Pancreas (tissue), 10 donors: ENCODE measurements around the gene OPCML. TPM values are rescaled to one million over a fixed set of nuclear protein-coding genes. Genes with fewer than 3 reads are reported as not detected.

ENCODE experiments used
- ATAC-seq, 4 donors: fragments of 200-7000 bp; cut with Tn5 transposase; one replicate each; pipeline versions ENCODE4 v1.8.0 to v1.9.1; 2020; ENCODE audit warnings: mild to moderate bottlenecking in 4 of 4, moderate library complexity in 4 of 4
- DNase-seq, 6 donors: peaks; one replicate each; pipeline ENCODE4 v3.0.0-alpha.2; 2020
- FAIRE-seq: peaks from 2 replicates; lab custom pipeline; 2012; peaks lifted over from hg19 to GRCh38; lab: Jason Lieb, UNC
- H3K27ac ChIP-seq, 4 donors: fragments of 200-600 bp; sonication (generic); 1 replicate in 3 of 4; 2 replicates in 1 of 4; pipeline versions ENCODE4 v1.5.0 to v1.8.0; 2020
- H3K27me3 ChIP-seq, 4 donors: fragments of 200-600 bp; one replicate each; pipeline ENCODE4 v1.8.0; 2021
- H3K36me3 ChIP-seq, 3 donors: fragments of 200-600 bp; sonication (generic) in 1 of 3; one replicate each; pipeline versions ENCODE4 v1.5.0 to v1.8.0; 2020 to 2021
- H3K4me1 ChIP-seq, 3 donors: fragments of 200-600 bp; one replicate each; pipeline ENCODE4 v1.8.0; 2021
- H3K4me3 ChIP-seq, 4 donors: fragments of 200-600 bp; sonication (generic) in 2 of 4; one replicate each; pipeline versions ENCODE4 v1.5.0 to v1.8.0; 2020 to 2021
- H3K9me3 ChIP-seq, 4 donors: fragments of 200-600 bp; one replicate each; pipeline ENCODE4 v1.8.0; 2021
- CTCF ChIP-seq, 4 donors: fragments of 200-600 bp; sonication (generic) in 3 of 4; IDR thresholded peaks; one replicate each; pipeline versions ENCODE4 v1.5.0 to v1.8.0; 2021; ENCODE audit warnings: antibody characterized with exemption in 4 of 4
- WGBS, 2 donors: extraction: QIAGEN DNeasy Blood & Tissue Kit; methylation state at CpG; one replicate each; pipeline ENCODE4 v1.1.7; 2013; 5-methylcytosine and 5-hydroxymethylcytosine counted together
- intact Hi-C, 3 donors: fragments of 100-400 bp; cut with DNase I; formaldehyde crosslinking; loops; one replicate each; pipeline versions ENCODE4 v1.11.1 to v1.14.2; 2022
- polyA plus RNA-seq, 2 donors: library from polyadenylated mRNA; stranded (reverse); fragments of 200-250 nt; gene quantifications; one replicate each; pipeline ENCODE4 v1.2.3, GENCODE V29; 2013
- total RNA-seq, 6 donors: library from RNA; stranded (reverse); fragmentation: NEBNext Ultra II Directional in 4 of 6; extraction: Animal tissue kit (Norgen Biotek cat#: 25700) in 4 of 6; gene quantifications; one replicate each; pipeline versions ENCODE4 v1.2.1 to v1.2.4, GENCODE V29; 2021 to 2023
- donor health status: healthy with polysubstance abuse.
- donor health status: DM: no; HTN: no; CAD: no; lungs with moderate emphysema.
- donor health status: DM: no; HTN: no; CAD: no.
- donor health status: control.
- donor health status: control.
- donor health status: Bipolar disorder and iron deficiency.
- donor health status: DM: yes; HTN: yes; CAD: no.
- donor health status: DM: no; HTN: no; CAD: no.
- donor health status: DM: no; HTN: no; CAD: no.
- donor health status: DM: yes; HTN: yes; CAD: no.

OPCML gene
- total and polyA plus RNA-seq, 8 donors = 0.05 to 0.31 (median 0.19) TPM

- 59 to 69% methylated on average over 8 of the region's 8 CpGs for whole genome bisulfite sequencing, 2 donors
- no peak for ATAC-seq
- no peak for TF ChIP-seq CTCF (IDR thresholded peaks at IDR 0.05)
- intact Hi-C loops = loop anchor here in 1 of 3 donors (10.0 kb wide), 1 partner anchor 58 kb away; no protein-coding TSS in a partner anchor
- H3K4me1 ChIP-seq = no peaks in the 10 kb centered on the region
- H3K9me3 ChIP-seq = no peaks in the 10 kb centered on the region
- no peak overlapping the region for H3K4me3 ChIP-seq
- DNase-seq = no peak
- no peak for FAIRE-seq
- H3K36me3 ChIP-seq = no peaks in the 10 kb centered on the region
- H3K27ac ChIP-seq = no peak overlapping the region
- peaks cover 0 to under 1% (median 0%) of the 10 kb centered on the region in 4 donors for H3K27me3 ChIP-seq
Measured at GRCh38 chr11:133202816-133203215, 329.5 kb downstream of the OPCML start.

GRCh38 chr11:133198438-133198837 is 333.9 kb downstream of the OPCML start:
- H3K36me3 ChIP-seq = no peaks in the 10 kb centered on the region
- no peak for TF ChIP-seq CTCF (IDR thresholded peaks at IDR 0.05)
- H3K9me3 ChIP-seq = no peaks in the 10 kb centered on the region
- peaks cover 0 to 15% (median 0%) of the 10 kb centered on the region in 4 donors for H3K27me3 ChIP-seq
- no peaks in the 10 kb centered on the region for H3K4me1 ChIP-seq
- no peak for DNase-seq
- H3K4me3 ChIP-seq = no peak overlapping the region
- no peak for FAIRE-seq
- ATAC-seq = no peak
- intact Hi-C loops = no loop called here
- 59 to 68% methylated on average over 5 of the region's 5 CpGs for WGBS, 2 donors
- no peak overlapping the region for H3K27ac ChIP-seq

- H3K4me1 ChIP-seq = no peaks in the 10 kb centered on the region
- ATAC-seq (no peak), DNase-seq (no peak), FAIRE-seq (no peak)
- no peak overlapping the region for H3K27ac ChIP-seq
- TF ChIP-seq CTCF (IDR thresholded peaks at IDR 0.05) = no peak
- H3K9me3 ChIP-seq = no peaks in the 10 kb centered on the region
- peaks cover 0 to 15% (median 0%) of the 10 kb centered on the region in 4 donors for H3K27me3 ChIP-seq
- no peaks in the 10 kb centered on the region for H3K36me3 ChIP-seq
- intact Hi-C loops = no loop called here
- H3K4me3 ChIP-seq = no peak overlapping the region
- 52 to 78% methylated on average over 4 of the region's 4 CpGs for WGBS, 2 donors
Measured at GRCh38 chr11:133197425-133197824, 334.9 kb downstream of the OPCML start.

- no peak for FAIRE-seq
- H3K9me3 ChIP-seq = no peaks in the 10 kb centered on the region
- no peak overlapping the region for H3K4me3 ChIP-seq
- H3K36me3 ChIP-seq = no peaks in the 10 kb centered on the region
- H3K4me1 ChIP-seq = no peaks in the 10 kb centered on the region
- H3K27ac ChIP-seq = no peak overlapping the region
- TF ChIP-seq CTCF (IDR thresholded peaks at IDR 0.05) = no peak
- H3K27me3 ChIP-seq = peaks cover 0 to 8% (median 0%) of the 10 kb centered on the region in 4 donors
- 31 to 53% methylated on average over 1 of the region's 1 CpG for WGBS, 2 donors
- ATAC-seq = no peak
- DNase-seq = no peak
- intact Hi-C loops = no loop called here
Measured at GRCh38 chr11:133191931-133192330, 340.4 kb downstream of the OPCML start.

GRCh38 chr11:133181667-133182066 is 350.6 kb downstream of the OPCML start:
- Histone ChIP-seq H3K9me3 (no peaks in the 10 kb centered on the region), H3K36me3 (no peaks in the 10 kb centered on the region), H3K27me3 (peaks cover 0 to 9% (median 0%) of the 10 kb centered on the region in 4 donors), H3K4me1 (no peaks in the 10 kb centered on the region), H3K4me3 (no peak overlapping the region), H3K27ac (no peak overlapping the region)
- WGBS, 2 donors = 35 to 48% methylated on average over 2 of the region's 2 CpGs
- DNase-seq (no peak), FAIRE-seq (no peak), ATAC-seq (no peak)
- TF ChIP-seq CTCF (IDR thresholded peaks at IDR 0.05) = no peak
- intact Hi-C loops = no loop called here
